Transverse colon (tissue), 4 donors: ENCODE data around the gene DLAT.

ENCODE experiments used
- EP300 ChIP-seq: sonication (generic); formaldehyde crosslinking; IDR thresholded peaks from one replicate; pipeline ENCODE4 v1.6.1; 2017; ENCODE audit warnings: antibody characterized with exemption, low read depth
- POLR2A ChIP-seq: fragments of 450-650 bp; IDR thresholded peaks from one replicate; pipeline ENCODE4 v1.6.1; 2016; ENCODE audit warnings: antibody characterized with exemption, mild to moderate bottlenecking, moderate library complexity
- POLR2AphosphoS5 ChIP-seq, 3 donors: sonication (generic); formaldehyde crosslinking; IDR thresholded peaks; one replicate each; pipeline ENCODE4 v1.6.1; 2016; ENCODE audit warnings: antibody characterized with exemption in 3 of 3
- TF ChIP-seq, protein P1 (sequence below), 5 experiments: fragments of 200-600 bp in 3 of 5; fragments of 450-650 bp in 2 of 5; sonication (generic) in 3 of 5; IDR thresholded peaks; 1 replicate in 2 of 5; 2 replicates in 3 of 5; pipeline ENCODE4 v1.5.1; 2016 to 2017; ENCODE audit warnings: antibody characterized with exemption in 5 of 5, inconsistent platforms in 3 of 5, mild to moderate bottlenecking in 2 of 5, moderate library complexity in 1 of 5

DNA sequence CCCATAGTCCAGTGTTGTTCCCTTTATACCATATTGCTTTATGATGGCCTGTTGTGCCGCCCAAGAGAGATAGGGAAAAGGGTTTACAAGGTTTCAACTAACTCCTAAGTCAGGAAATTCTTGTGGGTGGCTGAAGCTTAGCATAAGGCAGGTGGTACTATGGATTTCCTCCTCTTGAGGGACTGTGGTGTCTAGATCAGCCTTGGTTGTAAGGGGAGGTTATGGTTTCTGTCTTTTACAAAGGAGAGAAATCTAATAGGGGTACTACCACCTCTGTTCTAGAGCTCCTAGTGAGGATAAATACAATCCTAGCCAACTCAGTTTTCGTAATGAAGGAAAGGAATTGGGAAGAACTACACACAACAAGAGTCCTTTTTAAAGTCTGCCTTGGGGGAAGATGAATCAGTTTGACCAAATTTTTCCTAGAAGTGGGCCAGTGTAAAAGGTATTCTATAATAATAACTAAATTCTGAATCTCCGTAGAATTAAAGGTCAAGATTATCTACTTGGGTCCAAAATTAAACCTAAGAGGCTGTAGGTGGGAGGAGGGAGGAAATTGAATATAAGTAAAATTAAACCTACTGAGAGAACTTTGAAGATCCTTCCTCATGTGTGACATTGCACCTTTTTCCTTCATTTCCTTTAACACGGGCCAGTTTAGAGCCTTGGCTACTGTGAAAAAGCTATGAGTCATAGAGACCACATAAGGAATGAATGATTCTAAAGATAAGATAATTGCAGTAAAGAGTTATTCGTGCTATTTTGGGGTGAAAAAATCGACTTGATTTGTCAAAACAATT, 17.2 kb downstream of the DLAT start:
- TF ChIP-seq, protein P1, sequence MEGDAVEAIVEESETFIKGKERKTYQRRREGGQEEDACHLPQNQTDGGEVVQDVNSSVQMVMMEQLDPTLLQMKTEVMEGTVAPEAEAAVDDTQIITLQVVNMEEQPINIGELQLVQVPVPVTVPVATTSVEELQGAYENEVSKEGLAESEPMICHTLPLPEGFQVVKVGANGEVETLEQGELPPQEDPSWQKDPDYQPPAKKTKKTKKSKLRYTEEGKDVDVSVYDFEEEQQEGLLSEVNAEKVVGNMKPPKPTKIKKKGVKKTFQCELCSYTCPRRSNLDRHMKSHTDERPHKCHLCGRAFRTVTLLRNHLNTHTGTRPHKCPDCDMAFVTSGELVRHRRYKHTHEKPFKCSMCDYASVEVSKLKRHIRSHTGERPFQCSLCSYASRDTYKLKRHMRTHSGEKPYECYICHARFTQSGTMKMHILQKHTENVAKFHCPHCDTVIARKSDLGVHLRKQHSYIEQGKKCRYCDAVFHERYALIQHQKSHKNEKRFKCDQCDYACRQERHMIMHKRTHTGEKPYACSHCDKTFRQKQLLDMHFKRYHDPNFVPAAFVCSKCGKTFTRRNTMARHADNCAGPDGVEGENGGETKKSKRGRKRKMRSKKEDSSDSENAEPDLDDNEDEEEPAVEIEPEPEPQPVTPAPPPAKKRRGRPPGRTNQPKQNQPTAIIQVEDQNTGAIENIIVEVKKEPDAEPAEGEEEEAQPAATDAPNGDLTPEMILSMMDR (IDR thresholded peaks at IDR 0.05) = no peak
- TF ChIP-seq EP300 (no peak), POLR2A (no peak), POLR2AphosphoS5 (IDR thresholded peaks at IDR 0.05) (no peak)
